ENCODE results near the gene SARS2.

The SARS2 gene

GRCh38 chr19:38917921-38918491 is 12.6 kb downstream of the SARS2 start:
- Histone ChIP-seq H3K36me3 (ENCODE audit: insufficient read depth, low read length) (peaks cover 13% of the 10 kb centered on the region), H3K4me3 (ENCODE audit: low read length) (no peak overlapping the region), H3K4me1 (ENCODE audit: insufficient read depth, low read length) (no peaks in the 10 kb centered on the region), H3K9me3 (ENCODE audit: low read length) (no peaks in the 10 kb centered on the region), H2AFZ (ENCODE audit: low read depth, low read length) (no peak overlapping the region), H3K27me3 (ENCODE audit: insufficient read depth, low read length) (no peaks in the 10 kb centered on the region)

DNA sequence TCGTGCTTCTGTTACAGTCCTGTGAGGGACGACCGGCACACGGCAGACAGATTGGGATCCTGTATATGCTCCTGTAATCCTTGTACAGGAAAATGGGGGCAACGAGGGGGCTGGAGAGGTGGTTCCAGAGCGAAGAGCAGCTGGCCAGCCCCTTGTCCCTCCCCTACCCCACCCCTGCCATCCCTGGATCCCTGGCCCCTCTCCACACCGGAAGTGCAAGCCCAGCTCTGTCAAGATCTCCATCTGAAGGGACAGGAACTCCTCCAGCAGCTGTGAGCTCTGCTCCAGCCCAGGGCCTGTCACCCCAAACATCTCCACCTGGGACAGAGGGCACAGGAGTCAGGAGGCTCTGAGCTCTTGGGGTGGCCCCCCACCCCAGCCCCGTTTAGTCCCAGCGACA is 13.0 kb downstream of the SARS2 start:
- no peaks in the 10 kb centered on the region for H3K9me3 ChIP-seq (ENCODE audit: low read length)
- H3K4me3 ChIP-seq (ENCODE audit: low read length): no peak overlapping the region
- no peaks in the 10 kb centered on the region for H3K27me3 ChIP-seq (ENCODE audit: insufficient read depth, low read length)
- no peaks in the 10 kb centered on the region for H3K4me1 ChIP-seq (ENCODE audit: insufficient read depth, low read length)
- no peak overlapping the region for H2AFZ ChIP-seq (ENCODE audit: low read depth, low read length)
- H3K36me3 ChIP-seq (ENCODE audit: insufficient read depth, low read length): peaks cover 12% of the 10 kb centered on the region

DNA sequence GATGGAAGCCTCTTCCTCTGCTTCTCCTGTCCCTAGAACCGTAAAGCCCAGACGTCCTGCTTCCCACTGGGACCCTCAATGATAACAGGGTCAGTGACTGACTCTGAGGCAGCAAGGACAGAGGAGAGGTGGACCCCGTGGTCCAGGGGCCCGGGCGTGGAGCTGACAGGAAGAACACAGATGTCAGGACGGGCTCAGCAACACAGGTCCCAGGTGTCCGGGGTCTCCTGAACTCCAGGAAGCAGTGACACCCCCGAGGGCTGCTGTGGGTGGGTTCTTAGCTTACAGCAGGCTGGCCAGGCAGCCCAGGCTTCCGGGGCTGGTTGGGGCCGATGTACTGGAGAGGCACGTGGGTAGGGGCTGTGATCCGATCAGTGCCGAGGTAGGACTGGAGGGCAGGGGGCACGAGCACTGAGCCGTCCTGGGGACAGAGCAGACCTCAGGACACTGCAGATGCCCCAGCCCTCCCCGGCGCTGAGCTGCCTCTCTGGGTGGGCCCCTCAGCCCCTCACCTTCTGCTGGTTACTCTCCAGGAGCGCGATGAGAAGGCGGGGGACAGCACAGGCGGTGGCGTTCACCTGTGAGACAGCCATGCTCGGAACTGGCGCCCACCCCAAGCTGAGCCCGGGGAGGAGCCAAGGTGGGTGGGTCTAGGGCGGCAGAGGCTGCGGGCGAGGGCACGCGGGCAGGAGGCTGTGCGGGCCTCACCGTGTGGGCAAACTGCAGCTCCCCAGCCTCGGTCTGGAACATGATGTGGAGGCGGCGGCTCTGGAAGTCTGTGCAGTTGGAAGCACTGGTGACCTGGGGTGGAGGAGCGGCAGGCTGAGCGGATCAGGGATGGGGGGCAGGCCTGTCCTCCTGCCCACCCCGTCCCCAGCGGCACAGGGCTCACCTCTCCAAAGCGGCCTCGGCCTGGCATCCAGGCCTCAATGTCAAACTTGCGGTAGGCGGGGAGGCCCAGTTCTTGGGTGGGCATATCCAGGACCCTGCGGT is 14.9 kb downstream of the SARS2 start:
- Histone ChIP-seq H2AFZ (ENCODE audit: low read depth, low read length) (no peak overlapping the region), H3K4me1 (ENCODE audit: insufficient read depth, low read length) (no peaks in the 10 kb centered on the region), H3K9me3 (ENCODE audit: low read length) (no peaks in the 10 kb centered on the region), H3K27me3 (ENCODE audit: insufficient read depth, low read length) (no peaks in the 10 kb centered on the region), H3K36me3 (ENCODE audit: insufficient read depth, low read length) (peaks cover 2% of the 10 kb centered on the region), H3K4me3 (ENCODE audit: low read length) (no peak overlapping the region)

DNA sequence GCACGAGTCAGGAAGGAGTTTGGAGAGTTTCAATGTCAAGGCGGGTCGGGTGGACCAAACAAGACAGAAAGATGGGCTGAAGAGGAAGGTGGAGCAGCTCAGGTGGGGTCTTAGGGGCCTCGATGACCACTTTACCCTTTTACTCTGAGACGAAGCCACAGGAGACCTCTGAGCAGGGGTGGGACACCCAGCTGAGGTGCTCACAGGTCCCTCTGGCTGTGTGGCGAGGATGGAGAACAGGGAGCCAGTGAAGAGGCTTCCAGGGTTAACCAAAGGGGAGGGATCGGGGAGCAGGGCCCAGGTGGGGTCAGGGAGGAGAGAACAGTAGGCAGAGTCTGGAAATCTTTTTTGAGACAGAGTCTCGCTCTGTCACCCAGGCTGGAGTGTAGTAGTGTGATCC is 16.6 kb downstream of the SARS2 start:
- Histone ChIP-seq H3K27me3 (ENCODE audit: insufficient read depth, low read length) (no peaks in the 10 kb centered on the region), H2AFZ (ENCODE audit: low read depth, low read length) (no peak overlapping the region), H3K4me1 (ENCODE audit: insufficient read depth, low read length) (no peaks in the 10 kb centered on the region), H3K4me3 (ENCODE audit: low read length) (no peak overlapping the region), H3K36me3 (ENCODE audit: insufficient read depth, low read length) (peaks cover under 1% of the 10 kb centered on the region), H3K9me3 (ENCODE audit: low read length) (no peaks in the 10 kb centered on the region)

GRCh38 chr19:38912600-38913514 is 17.7 kb downstream of the SARS2 start:
- Histone ChIP-seq H3K4me1 (ENCODE audit: insufficient read depth, low read length) (no peaks in the 10 kb centered on the region), H3K27me3 (ENCODE audit: insufficient read depth, low read length) (no peaks in the 10 kb centered on the region), H3K9me3 (ENCODE audit: low read length) (peaks cover 2% of the 10 kb centered on the region), H3K36me3 (ENCODE audit: insufficient read depth, low read length) (peaks cover 5% of the 10 kb centered on the region), H3K4me3 (ENCODE audit: low read length) (no peak overlapping the region), H2AFZ (ENCODE audit: low read depth, low read length) (no peak overlapping the region)

DNA sequence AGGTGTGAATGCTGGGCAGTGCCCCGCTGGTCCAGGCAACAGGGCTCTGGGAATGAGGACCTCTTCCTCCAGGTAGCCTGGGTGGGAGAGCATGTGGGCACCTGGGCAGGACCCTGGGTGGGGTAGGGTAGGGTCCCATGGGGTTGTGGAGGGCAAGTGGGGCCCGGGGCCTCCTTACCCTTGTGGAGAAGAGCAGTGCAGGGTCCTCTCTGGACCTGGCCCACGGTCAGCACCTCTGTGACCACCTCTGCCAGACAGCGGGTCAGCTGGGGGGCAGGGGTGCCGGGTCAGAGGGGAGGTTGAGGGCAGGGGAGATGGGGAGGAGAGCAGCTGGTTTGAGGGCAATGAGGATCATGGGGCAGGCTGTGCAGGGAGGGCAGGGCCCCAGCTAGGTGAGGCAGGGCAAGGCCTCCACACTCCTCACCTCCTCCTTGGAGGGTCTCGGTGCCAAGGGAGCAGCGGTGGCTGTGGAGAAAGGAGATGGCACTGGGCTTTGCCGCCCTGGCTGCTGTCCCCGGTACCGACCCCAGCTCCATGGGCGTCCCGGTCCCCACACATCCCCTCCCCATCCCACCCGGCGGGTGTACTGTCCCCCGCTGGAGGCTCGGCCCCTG is 19.1 kb downstream of the SARS2 start:
- no peaks in the 10 kb centered on the region for H3K27me3 ChIP-seq (ENCODE audit: insufficient read depth, low read length)
- H3K4me1 ChIP-seq (ENCODE audit: insufficient read depth, low read length): no peaks in the 10 kb centered on the region
- no peak overlapping the region for H2AFZ ChIP-seq (ENCODE audit: low read depth, low read length)

DNA sequence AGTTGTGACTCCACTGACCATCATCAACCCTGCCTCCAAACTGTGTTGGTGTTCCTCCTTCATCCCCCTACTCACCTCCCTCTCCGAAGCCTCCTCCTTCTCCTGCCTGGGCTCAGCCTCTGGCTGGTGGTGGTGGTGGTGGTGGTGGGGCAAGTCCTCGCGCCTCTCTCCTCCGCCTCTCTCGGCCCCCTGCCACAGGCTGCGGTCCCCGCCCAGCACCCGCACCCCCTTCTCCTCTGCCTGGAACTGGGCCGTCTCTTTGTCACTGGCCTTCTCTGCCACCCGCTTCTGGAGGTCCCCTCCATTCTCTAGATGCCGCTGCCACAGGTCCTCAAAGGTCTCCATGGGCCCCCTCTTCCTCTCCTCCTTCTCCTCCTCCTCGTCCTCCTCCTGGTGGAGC is 20.1 kb downstream of the SARS2 start:
- Histone ChIP-seq H3K9me3 (ENCODE audit: low read length) (peaks cover 10% of the 10 kb centered on the region), H3K36me3 (ENCODE audit: insufficient read depth, low read length) (peaks cover 11% of the 10 kb centered on the region), H3K4me3 (ENCODE audit: low read length) (no peak overlapping the region), H3K27me3 (ENCODE audit: insufficient read depth, low read length) (no peaks in the 10 kb centered on the region), H2AFZ (ENCODE audit: low read depth, low read length) (no peak overlapping the region), H3K4me1 (ENCODE audit: insufficient read depth, low read length) (no peaks in the 10 kb centered on the region)

More for the DNA sequence above, 19.1 kb downstream of the SARS2 start:
- H3K4me3 ChIP-seq (ENCODE audit: low read length): no peak overlapping the region
- H3K36me3 ChIP-seq (ENCODE audit: insufficient read depth, low read length): peaks cover 10% of the 10 kb centered on the region
- peaks cover 10% of the 10 kb centered on the region for H3K9me3 ChIP-seq (ENCODE audit: low read length)

DNA sequence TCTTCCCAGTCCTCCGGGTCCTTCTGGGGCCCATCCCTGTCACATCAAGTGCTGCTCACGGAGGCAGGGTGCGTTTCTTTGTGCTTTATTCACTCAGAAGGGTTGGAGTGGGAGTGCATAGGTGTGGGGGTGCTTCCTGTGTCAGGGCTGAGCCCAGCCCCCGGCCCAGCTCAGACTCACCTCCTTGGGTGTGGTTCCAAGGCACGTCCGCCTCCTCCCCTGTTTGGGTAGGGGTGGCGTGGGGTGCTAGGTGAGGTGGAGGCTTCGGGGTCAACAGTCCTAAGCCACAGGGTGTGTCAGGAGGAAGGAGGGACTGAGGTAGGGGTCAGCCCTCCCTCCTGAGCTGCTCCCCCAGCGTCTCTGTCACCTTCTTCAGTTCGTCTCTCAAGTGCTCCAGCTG is 21.7 kb downstream of the SARS2 start:
- H3K36me3 ChIP-seq (ENCODE audit: insufficient read depth, low read length): peaks cover 13% of the 10 kb centered on the region
- no peaks in the 10 kb centered on the region for H3K4me1 ChIP-seq (ENCODE audit: insufficient read depth, low read length)
- no peak overlapping the region for H3K4me3 ChIP-seq (ENCODE audit: low read length)
- no peaks in the 10 kb centered on the region for H3K27me3 ChIP-seq (ENCODE audit: insufficient read depth, low read length)
- no peak overlapping the region for H2AFZ ChIP-seq (ENCODE audit: low read depth, low read length)
- H3K9me3 ChIP-seq (ENCODE audit: low read length): peaks cover 10% of the 10 kb centered on the region

DNA sequence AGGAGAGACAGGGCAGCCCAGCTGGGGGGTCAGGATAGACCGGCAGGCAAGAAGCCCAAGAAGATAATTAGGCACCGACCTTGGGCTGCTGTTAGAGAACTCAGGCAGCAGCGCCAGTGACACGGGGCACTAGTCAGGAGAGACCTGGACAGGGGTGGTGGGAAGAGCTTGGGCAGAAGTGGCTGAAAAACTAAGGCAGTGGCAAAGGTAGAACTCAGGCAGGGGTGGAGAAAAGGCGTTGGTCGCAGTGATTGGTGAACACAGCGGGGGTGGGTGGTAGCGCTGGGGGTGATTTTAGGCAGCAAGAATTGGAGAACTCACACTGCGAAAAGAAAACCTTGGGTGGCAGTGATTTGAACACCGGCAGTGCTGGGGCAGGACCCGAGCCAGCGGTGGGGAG is 22.9 kb downstream of the SARS2 start:
- peaks cover 13% of the 10 kb centered on the region for H3K36me3 ChIP-seq (ENCODE audit: insufficient read depth, low read length)
- no peak overlapping the region for H3K4me3 ChIP-seq (ENCODE audit: low read length)
- H3K27me3 ChIP-seq (ENCODE audit: insufficient read depth, low read length): no peaks in the 10 kb centered on the region
- H3K4me1 ChIP-seq (ENCODE audit: insufficient read depth, low read length): no peaks in the 10 kb centered on the region
- H2AFZ ChIP-seq (ENCODE audit: low read depth, low read length): no peak overlapping the region
- peaks cover 10% of the 10 kb centered on the region for H3K9me3 ChIP-seq (ENCODE audit: low read length)

DNA sequence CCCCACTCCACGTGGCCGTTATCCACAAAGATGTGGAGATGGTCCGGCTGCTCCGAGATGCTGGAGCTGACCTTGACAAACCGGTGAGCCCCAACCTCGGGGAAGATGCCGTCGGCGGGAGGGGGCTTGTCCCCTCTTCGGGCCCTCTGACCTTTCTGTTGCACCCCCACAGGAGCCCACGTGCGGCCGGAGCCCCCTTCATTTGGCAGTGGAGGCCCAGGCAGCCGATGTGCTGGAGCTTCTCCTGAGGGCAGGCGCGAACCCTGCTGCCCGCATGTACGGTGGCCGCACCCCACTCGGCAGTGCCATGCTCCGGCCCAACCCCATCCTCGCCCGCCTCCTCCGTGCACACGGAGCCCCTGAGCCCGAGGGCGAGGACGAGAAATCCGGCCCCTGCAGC is 23.3 kb downstream of the SARS2 start:
- Histone ChIP-seq H3K36me3 (ENCODE audit: insufficient read depth, low read length) (peaks cover 13% of the 10 kb centered on the region), H3K4me1 (ENCODE audit: insufficient read depth, low read length) (no peaks in the 10 kb centered on the region), H3K4me3 (ENCODE audit: low read length) (no peak overlapping the region), H2AFZ (ENCODE audit: low read depth, low read length) (no peak overlapping the region), H3K9me3 (ENCODE audit: low read length) (peaks cover 10% of the 10 kb centered on the region), H3K27me3 (ENCODE audit: insufficient read depth, low read length) (no peaks in the 10 kb centered on the region)

GRCh38 chr19:38905620-38906019 is 24.9 kb downstream of the SARS2 start:
- Histone ChIP-seq H2AFZ (ENCODE audit: low read depth, low read length) (no peak overlapping the region), H3K9me3 (ENCODE audit: low read length) (peaks cover 10% of the 10 kb centered on the region), H3K4me3 (ENCODE audit: low read length) (no peak overlapping the region), H3K27me3 (ENCODE audit: insufficient read depth, low read length) (no peaks in the 10 kb centered on the region), H3K36me3 (ENCODE audit: insufficient read depth, low read length) (peaks cover 13% of the 10 kb centered on the region), H3K4me1 (ENCODE audit: insufficient read depth, low read length) (peaks cover 4% of the 10 kb centered on the region)

DNA sequence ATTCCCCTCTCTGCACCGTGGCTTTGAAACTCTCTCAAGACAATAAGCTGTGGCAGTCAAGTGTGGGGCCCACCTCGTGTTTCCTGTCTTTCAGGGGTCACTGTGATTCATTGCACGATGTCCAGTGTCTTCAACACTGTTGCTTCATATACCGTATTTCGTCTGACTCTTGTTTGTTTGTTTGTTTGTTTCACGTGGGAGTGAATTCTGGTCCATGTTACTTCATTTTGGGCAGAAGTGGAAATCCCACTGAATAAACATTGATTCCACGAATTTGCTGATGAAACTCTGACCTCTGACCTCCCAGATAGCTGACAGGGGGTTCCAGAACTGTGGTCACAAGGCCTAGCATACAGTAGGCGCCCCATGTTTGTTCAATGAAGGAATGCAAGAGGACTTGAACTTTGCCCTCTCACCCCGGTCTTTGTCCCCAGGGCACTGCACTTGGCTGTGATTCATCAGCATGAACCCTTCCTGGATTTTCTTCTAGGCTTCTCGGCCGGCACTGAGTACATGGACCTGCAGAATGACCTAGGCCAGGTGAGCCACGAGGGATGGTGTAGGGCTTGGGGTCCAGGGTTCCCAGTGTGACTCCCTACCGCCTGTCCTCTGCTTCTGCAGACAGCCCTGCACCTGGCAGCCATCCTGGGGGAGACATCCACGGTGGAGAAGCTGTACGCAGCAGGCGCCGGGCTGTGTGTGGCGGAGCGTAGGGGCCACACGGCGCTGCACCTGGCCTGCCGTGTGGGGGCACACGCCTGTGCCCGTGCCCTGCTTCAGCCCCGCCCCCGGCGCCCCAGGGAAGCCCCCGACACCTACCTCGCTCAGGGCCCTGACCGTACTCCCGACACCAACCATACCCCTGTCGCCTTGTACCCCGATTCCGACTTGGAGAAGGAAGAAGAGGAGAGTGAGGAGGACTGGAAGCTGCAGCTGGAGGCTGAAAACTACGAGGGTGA is 25.7 kb downstream of the SARS2 start:
- Histone ChIP-seq H3K4me1 (ENCODE audit: insufficient read depth, low read length) (peaks cover 4% of the 10 kb centered on the region), H2AFZ (ENCODE audit: low read depth, low read length) (no peak overlapping the region), H3K27me3 (ENCODE audit: insufficient read depth, low read length) (no peaks in the 10 kb centered on the region), H3K4me3 (ENCODE audit: low read length) (no peak overlapping the region), H3K36me3 (ENCODE audit: insufficient read depth, low read length) (peaks cover 13% of the 10 kb centered on the region), H3K9me3 (ENCODE audit: low read length) (peaks cover 10% of the 10 kb centered on the region)

Data from neuron (in vitro differentiated cells).